K562 (cell line): ENCODE results near the gene CRYBA1. TPM values are rescaled to one million over a fixed set of nuclear protein-coding genes. Genes with fewer than 3 reads are reported as not detected.

Experiments
- ATAC-seq: fragments of 200-7000 bp; cut with Tn5 transposase; 3 replicates; pipeline ENCODE4 v1.9.1; 2020; ENCODE audit warnings: moderate library complexity
- Bru-seq: library from RNA; stranded (reverse); fragments of 400-500 nt; gene quantifications from one replicate; lab custom pipeline; 2021; lab: Mats Ljungman, UMichigan
- BruChase-seq, 2 experiments: library from RNA; stranded (reverse); fragments of 400-500 nt; gene quantifications; one replicate each; lab custom pipeline; 2021; lab: Mats Ljungman, UMichigan
- BruUV-seq: library from RNA; stranded (reverse); fragments of 400-500 nt; replicated peaks from 2 replicates; lab custom pipeline; 2021; lab: Mats Ljungman, UMichigan
- CTCF ChIA-PET: fragments of 300-600 bp; formaldehyde crosslinking; extraction: SDS; loops from one replicate; lab custom pipeline; 2021; ENCODE audit warnings: low intra/inter-chr PET ratio; lab: Yijun Ruan, JAX
- POLR2A ChIA-PET: fragments of 300-600, 350-650 bp; sonication (Branson Sonifier 250); formaldehyde crosslinking; extraction: SDS; loops from one replicate; lab custom pipeline; 2021; ENCODE audit warnings: antibody characterized with exemption, inconsistent platforms; lab: Yijun Ruan, JAX
- DNase-seq, 4 experiments: peaks; one replicate each; pipeline versions ENCODE4 v3.0.0 to v3.0.0-alpha.2; 2011 to 2018; ENCODE audit warnings: low spot score in 3 of 4, mixed read lengths in 3 of 4; ENCODE audit errors: extremely low read depth in 1 of 4
- FAIRE-seq: peaks from 2 replicates; lab custom pipeline; 2011; peaks lifted over from hg19 to GRCh38; lab: Jason Lieb, UNC
- H2AFZ ChIP-seq: 2 replicates; pipeline ENCODE4 v1.6.0; 2011; ENCODE audit warnings: low read depth, low read length, control low read depth, inconsistent platforms
- H3K27ac ChIP-seq: fragments of 200-600 bp; 3 replicates; pipeline ENCODE4 v1.8.0; 2011; ENCODE audit warnings: low read depth, mild to moderate bottlenecking, control low read depth, inconsistent platforms, low read length, moderate library complexity, mixed read lengths; ENCODE audit errors: extremely low read depth
- H3K27me3 ChIP-seq, 2 experiments: fragments of 300-600 bp in 1 of 2; 2 replicates in 1 of 2; 3 replicates in 1 of 2; pipeline versions ENCODE4 v1.6.0 to v1.8.0; 2011; ENCODE audit warnings: inconsistent platforms in 2 of 2, low read length in 2 of 2, mild to moderate bottlenecking in 1 of 2, mixed read lengths in 1 of 2, moderate library complexity in 1 of 2; ENCODE audit not compliant: control insufficient read depth in 2 of 2, insufficient read depth in 2 of 2
- H3K36me3 ChIP-seq: fragments of 300-600 bp; 3 replicates; pipeline ENCODE4 v1.8.0; 2011; ENCODE audit warnings: mild to moderate bottlenecking, low read length, inconsistent platforms; ENCODE audit not compliant: control insufficient read depth, insufficient read depth
- H3K4me1 ChIP-seq, 2 experiments: fragments of 200-600 bp in 1 of 2; replicated peaks in 1 of 2; 2 replicates in 1 of 2; 3 replicates in 1 of 2; pipeline versions ENCODE4 v1.5.1 to v1.8.0; 2011; ENCODE audit warnings: inconsistent platforms in 2 of 2, low read length in 2 of 2, mild to moderate bottlenecking in 1 of 2, mixed read lengths in 1 of 2, moderate library complexity in 1 of 2; ENCODE audit not compliant: control insufficient read depth in 2 of 2, insufficient read depth in 2 of 2
- H3K4me2 ChIP-seq: 2 replicates; pipeline ENCODE4 v1.6.1; 2011; ENCODE audit warnings: low read length, control low read depth, inconsistent platforms, mixed read lengths; ENCODE audit not compliant: insufficient read depth
- H3K4me3 ChIP-seq: fragments of 200-600 bp; sonication (generic), shearing (Covaris generic); 2 replicates; pipeline ENCODE4 v1.5.1; 2016; ENCODE audit warnings: control low read depth, inconsistent platforms
- H3K79me2 ChIP-seq: fragments of 200-600 bp; 3 replicates; pipeline ENCODE4 v1.8.0; 2011; ENCODE audit warnings: low read length, inconsistent platforms; ENCODE audit not compliant: control insufficient read depth, insufficient read depth
- H3K9ac ChIP-seq, 2 experiments: 2 replicates each; pipeline versions ENCODE4 v1.6.0 to v1.6.1; 2011; ENCODE audit warnings: low read depth in 2 of 2, low read length in 2 of 2, control low read depth in 1 of 2, inconsistent platforms in 1 of 2, mild to moderate bottlenecking in 1 of 2, mixed read lengths in 1 of 2; ENCODE audit not compliant: insufficient read depth in 1 of 2
- H3K9me1 ChIP-seq: one replicate; pipeline ENCODE4 v1.6.0; 2011; ENCODE audit warnings: inconsistent platforms, mild to moderate bottlenecking, low read length, moderate library complexity; ENCODE audit not compliant: control insufficient read depth, insufficient read depth
- H3K9me3 ChIP-seq: replicated peaks from 2 replicates; pipeline ENCODE4 v1.5.1; 2011; ENCODE audit warnings: low read depth, low read length, inconsistent platforms; ENCODE audit not compliant: control insufficient read depth, insufficient read depth
- H4K20me1 ChIP-seq: replicated peaks from 2 replicates; pipeline ENCODE4 v1.6.1; 2011; ENCODE audit warnings: low read length, inconsistent platforms, mixed read lengths; ENCODE audit not compliant: control insufficient read depth, insufficient read depth
- CCAR2 ChIP-seq: fragments of 200-400 bp; formaldehyde crosslinking; IDR thresholded peaks from 2 replicates; pipeline ENCODE4 v1.6.1; 2017; ENCODE audit warnings: mild to moderate bottlenecking, low read depth, low read length
- DDX20 ChIP-seq: fragments of 450-650 bp; IDR thresholded peaks from 2 replicates; pipeline ENCODE4 v1.6.1; 2016; ENCODE audit warnings: missing genetic modification characterization, low read depth, mild to moderate bottlenecking, missing compliant biosample characterization, moderate library complexity
- FOXJ2 ChIP-seq: fragments of 200-800 bp; sonication (Bioruptor generic); IDR thresholded peaks from 2 replicates; pipeline ENCODE4 v1.6.1; 2016; ENCODE audit warnings: missing genetic modification characterization, missing compliant biosample characterization
- GMEB1 ChIP-seq: fragments of 250-450 bp; sonication (Bioruptor Pico); IDR thresholded peaks from 2 replicates; pipeline ENCODE4 v1.4.0; 2020; ENCODE audit warnings: mild to moderate bottlenecking
- MEF2A ChIP-seq: IDR thresholded peaks from 2 replicates; pipeline ENCODE4 v1.6.1; 2011; ENCODE audit warnings: low read depth, mild to moderate bottlenecking, low read length, moderate library complexity; ENCODE audit not compliant: control insufficient read depth
- PHF8 ChIP-seq: fragments of 200-600 bp; sonication (generic); IDR thresholded peaks from 2 replicates; pipeline ENCODE4 v1.6.1; 2012; ENCODE audit warnings: mixed run types, mild to moderate bottlenecking, inconsistent platforms, low read length, moderate library complexity, borderline replicate concordance
- POLR2G ChIP-seq: fragments of 200-400 bp; formaldehyde crosslinking; IDR thresholded peaks from 2 replicates; pipeline ENCODE4 v1.6.1; 2017; ENCODE audit warnings: low read depth, mild to moderate bottlenecking, antibody characterized with exemption, low read length, moderate library complexity
- RBM17 ChIP-seq: fragments of 200-400 bp; formaldehyde crosslinking; IDR thresholded peaks from 2 replicates; pipeline ENCODE4 v1.6.1; 2017; ENCODE audit warnings: low read depth, mild to moderate bottlenecking, low read length, borderline replicate concordance
- RBM22 ChIP-seq: fragments of 200-400 bp; formaldehyde crosslinking; IDR thresholded peaks from 2 replicates; pipeline ENCODE4 v1.6.1; 2018; ENCODE audit warnings: low read length, low read depth; ENCODE audit not compliant: poor library complexity, severe bottlenecking
- TCF7 ChIP-seq: sonication (generic); IDR thresholded peaks from 2 replicates; pipeline ENCODE4 v1.6.1; 2016; ENCODE audit warnings: antibody characterized with exemption, borderline replicate concordance
- USF1 ChIP-seq: sonication (generic); formaldehyde crosslinking; IDR thresholded peaks from 2 replicates; pipeline ENCODE4 v1.9.0; 2022; ENCODE audit warnings: mild to moderate bottlenecking, missing genetic modification reagents
- YY1 ChIP-seq, 3 experiments: IDR thresholded peaks; 2 replicates each; pipeline ENCODE4 v1.6.1; 2011; ENCODE audit warnings: low read length in 2 of 3, mild to moderate bottlenecking in 2 of 3, moderate library complexity in 2 of 3, borderline replicate concordance in 1 of 3, control low read depth in 1 of 3, low read depth in 1 of 3; ENCODE audit not compliant: insufficient read depth in 3 of 3, insufficient replicate concordance in 2 of 3, control insufficient read depth in 1 of 3, insufficient read length in 1 of 3; ENCODE audit errors: extremely low read depth in 1 of 3
- ZBTB43 ChIP-seq: sonication (generic); formaldehyde crosslinking; IDR thresholded peaks from 2 replicates; pipeline ENCODE4 v1.8.0; 2023; ENCODE audit warnings: mild to moderate bottlenecking, missing genetic modification reagents
- ZFX ChIP-seq: sonication (generic); formaldehyde crosslinking; IDR thresholded peaks from 2 replicates; pipeline ENCODE4 v1.8.0; 2022; ENCODE audit warnings: mild to moderate bottlenecking, missing genetic modification reagents, moderate library complexity
- ZNF23 ChIP-seq: fragments of 250-450 bp; sonication (Bioruptor Pico); IDR thresholded peaks from 2 replicates; pipeline ENCODE4 v1.4.0; 2020; ENCODE audit warnings: mild to moderate bottlenecking
- WGBS: fragments of 100-300 bp; shearing (Covaris generic); methylation state at CpG from one replicate; pipeline ENCODE4 v1.1.6; 2016; ENCODE audit warnings: low coverage, mixed read lengths; ENCODE audit not compliant: insufficient coverage; ENCODE audit errors: missing lambda C conversion rate; 5-methylcytosine and 5-hydroxymethylcytosine counted together
- in situ Hi-C: fragments of 300-500 bp; cut with MboI; formaldehyde crosslinking; loops from 4 replicates; pipeline ENCODE4 v1.15.0; 2018; ENCODE audit warnings: inconsistent platforms, mixed read lengths
- intact Hi-C: fragments of 100-400 bp; cut with micrococcal nuclease; formaldehyde crosslinking; loops from 2 replicates; pipeline ENCODE4 v1.14.2; 2022
- long read RNA-seq, 3 experiments: library from polyadenylated mRNA in 2 of 3; library from RNA in 1 of 3; unstranded in 2 of 3; stranded (forward) in 1 of 3; transcript quantifications; one replicate each; pipeline ENCODE4 v2.0.0, GENCODE V29; 2019 to 2022
- polyA minus RNA-seq, 3 experiments: library from RNA; depleted of rRNA, polyadenylated mRNA; stranded (reverse); fragments of >200 nt; gene quantifications; 2 replicates each; pipeline ENCODE4 v1.2.3, GENCODE V29; 2011
- polyA plus RNA-seq, 8 experiments: library from polyadenylated mRNA; depleted of rRNA in 4 of 8; stranded (reverse) in 5 of 8; unstranded in 3 of 8; fragments of >200 nt; fragmentation: Nextera tagmentation in 2 of 8; fragmentation: Illumina TruSeq in 1 of 8; extraction: Ambion mirVana in 2 of 8; extraction: Trizol in 1 of 8; gene quantifications; 2 replicates each; pipeline versions ENCODE4 v1.2.1 to v1.2.3, GENCODE V29; 2011 to 2014; ENCODE audit warnings: inconsistent platforms in 1 of 8, missing spikeins in 1 of 8
- total RNA-seq, 7 experiments: library from RNA; depleted of rRNA in 6 of 7; stranded (reverse); fragments of >200 nt in 6 of 7; fragmentation: Illumina TruSeq in 2 of 7; extraction: Trizol in 2 of 7; gene quantifications; 2 replicates each; pipeline versions ENCODE4 v1.2.1 to v1.2.3, GENCODE V29; 2011 to 2021; ENCODE audit warnings: low replicate concordance in 1 of 7

The CRYBA1 gene
- not detected in 2 replicates for total RNA-seq (2011; cell fraction: chromatin; rRNA removed; ENCODE audit: low replicate concordance)
- total RNA-seq (2011; cell fraction: nucleolus; rRNA removed) = not detected in 2 replicates
- total RNA-seq (2011; cell fraction: nucleoplasm; rRNA removed) = not detected in 2 replicates
- total RNA-seq (2014; rRNA removed) (not detected in 2 replicates), total RNA-seq (2014; rRNA removed; fragmentation: Illumina TruSeq; extraction: Trizol) (not detected in 2 replicates), total RNA-seq (2015; rRNA removed; fragmentation: Illumina TruSeq; extraction: Trizol) (not detected in 2 replicates), total RNA-seq (2021) (not detected in 2 replicates), polyA plus RNA-seq (2011; rRNA removed) (not detected in 2 replicates), polyA plus RNA-seq (2014; fragmentation: Illumina TruSeq; extraction: Trizol) (not detected in 2 replicates), polyA plus RNA-seq (2014; fragmentation: Nextera tagmentation; extraction: Ambion mirVana) (not detected), polyA plus RNA-seq (2014; rRNA removed) (not detected in 2 replicates), polyA minus RNA-seq (2011; rRNA and poly(A)+ RNA removed) (not detected in 2 replicates), Bru-seq, nascent RNA (percentile 10 among the genes with signal in this experiment), BruChase-seq, experiment 1, labeled RNA remaining after a 2-hour chase (not detected), BruChase-seq, experiment 2, labeled RNA remaining after a 6-hour chase (not detected)
- polyA plus RNA-seq (2011; cell fraction: cytosol; rRNA removed) = not detected in 2 replicates
- polyA plus RNA-seq (2011; cell fraction: nucleus; rRNA removed) = not detected in 2 replicates
- polyA plus RNA-seq (2012) = not detected in 2 replicates
- polyA minus RNA-seq (2011; cell fraction: cytosol; rRNA and poly(A)+ RNA removed) = not detected in 2 replicates
- polyA minus RNA-seq (2011; cell fraction: nucleus; rRNA and poly(A)+ RNA removed) = not detected in 2 replicates
- long read RNA-seq, experiment 1 = 0 reads
- long read RNA-seq, experiment 2 = 0 reads
- long read RNA-seq, experiment 3 = 0 reads

GRCh38 chr17:29246628-29247027 is at the start of gene CRYBA1:
Gene CRYBA1, plus strand, starts transcription at chr17:29246859. Its CDS starts 5 bp downstream, at chr17:29246864.
- in situ Hi-C loops (no loop called here), intact Hi-C loops (loop anchor here (10.0 kb wide), 1 partner anchor 102 kb away; no protein-coding TSS in a partner anchor)
- no TSS peak for BruUV-seq
- Histone ChIP-seq H3K79me2 (no peaks in the 10 kb centered on the region), H2AFZ (no peak within 1 kb of the TSS), H3K27me3 (no peaks in the 10 kb centered on the region), H3K36me3 (no peaks in the 10 kb centered on the region), H4K20me1 (no peaks in the 10 kb centered on the region), H3K9ac (peak within 1 kb of the TSS in 1 of 2 experiments; percentile 59; a peak in 1 of 4 replicates), H3K4me1 (no peaks in the 10 kb centered on the region), H3K4me2 (no peak within 1 kb of the TSS), H3K27ac (no peak within 1 kb of the TSS), H3K4me3 (no peak within 1 kb of the TSS), H3K9me3 (no peaks in the 10 kb centered on the region), H3K9me1 (no peaks in the 10 kb centered on the region)
- DNase-seq (no peak), ATAC-seq (no peak), FAIRE-seq (no peak)
- 17% methylated on average over 1 of the region's 1 CpG for WGBS
- POLR2A ChIA-PET = interaction anchor here (0.6 to 1.1 kb wide), 2 partner anchors 10 to 80 kb away, joined by 3 to 4 read pairs; no protein-coding TSS in a partner anchor
- CTCF ChIA-PET = no interaction called here
- TF ChIP-seq POLR2G (no peak), FOXJ2 (tag) (no peak), YY1 (IDR thresholded peaks at IDR 0.05; ENCODE audit: borderline replicate concordance in 1 of 3, control insufficient read depth in 1 of 3, extremely low read depth in 1 of 3, insufficient read depth in 3 of 3, insufficient read length in 1 of 3, insufficient replicate concordance in 2 of 3, low read depth in 1 of 3, low read length in 2 of 3) (no peak), ZBTB43 (CRISPR knock-in tag) (no peak), RBM17 (no peak), MEF2A (no peak), TCF7 (no peak), DDX20 (tag) (no peak), ZFX (CRISPR knock-in tag) (no peak), CCAR2 (no peak), USF1 (CRISPR knock-in tag) (no peak), PHF8 (no peak), ZNF23 (CRISPR knock-in tag) (no peak), RBM22 (no peak), GMEB1 (CRISPR knock-in tag) (no peak)
